Calu3 (cell line): ENCODE measurements around the gene TCF12. TPM values are rescaled to one million over a fixed set of nuclear protein-coding genes. Genes with fewer than 3 reads are reported as not detected.

Experiments
- BruUV-seq: library from RNA; stranded (reverse); fragments of 400-500 nt; replicated peaks from 2 replicates; lab custom pipeline; 2021; lab: Mats Ljungman, UMichigan
- CTCF ChIA-PET: fragments of 300-600 bp; sonication (Branson Sonifier 250); formaldehyde crosslinking; loops from one replicate; lab custom pipeline; 2022; ENCODE audit warnings: antibody characterized with exemption; lab: Charles Lee
- DNase-seq: peaks from one replicate; pipeline ENCODE4 v3.0.0; 2022
- H3K27ac Mint-ChIP-seq: one replicate; pipeline ENCODE4 v1.8.0; 2022; ENCODE audit warnings: mixed read lengths; ENCODE audit not compliant: unreplicated experiment
- H3K27me3 Mint-ChIP-seq: one replicate; pipeline ENCODE4 v1.8.0; 2022; ENCODE audit warnings: mixed read lengths; ENCODE audit not compliant: unreplicated experiment
- H3K36me3 Mint-ChIP-seq: one replicate; pipeline ENCODE4 v1.8.0; 2022; ENCODE audit warnings: mild to moderate bottlenecking, moderate library complexity, mixed read lengths; ENCODE audit not compliant: insufficient read depth, unreplicated experiment
- H3K4me1 Mint-ChIP-seq: one replicate; pipeline ENCODE4 v1.8.0; 2022; ENCODE audit warnings: mild to moderate bottlenecking, low read depth, mixed read lengths; ENCODE audit not compliant: unreplicated experiment
- H3K4me3 Mint-ChIP-seq: one replicate; pipeline ENCODE4 v1.8.0; 2022; ENCODE audit warnings: mild to moderate bottlenecking, low read depth, moderate library complexity, mixed read lengths; ENCODE audit not compliant: unreplicated experiment
- H3K9me3 Mint-ChIP-seq: one replicate; pipeline ENCODE4 v1.8.0; 2022; ENCODE audit warnings: low read depth, mixed read lengths; ENCODE audit not compliant: unreplicated experiment
- intact Hi-C: fragments of 100-400 bp; cut with micrococcal nuclease; formaldehyde crosslinking; loops from one replicate; pipeline ENCODE4 v1.10.0; 2022; ENCODE audit not compliant: unreplicated experiment
- total RNA-seq: library from RNA; stranded (reverse); gene quantifications from 2 replicates; pipeline ENCODE4 v1.2.3, GENCODE V29; 2022
- TF ChIP-seq, protein P1 (sequence below): fragments of 200-600 bp; IDR thresholded peaks from one replicate; pipeline ENCODE4 v1.8.0; 2022; ENCODE audit warnings: antibody characterized with exemption; ENCODE audit not compliant: unreplicated experiment

The TCF12 gene
- total RNA-seq, 1 experiment from 2014 or later, result 127 TPM

- TF ChIP-seq, protein P1, sequence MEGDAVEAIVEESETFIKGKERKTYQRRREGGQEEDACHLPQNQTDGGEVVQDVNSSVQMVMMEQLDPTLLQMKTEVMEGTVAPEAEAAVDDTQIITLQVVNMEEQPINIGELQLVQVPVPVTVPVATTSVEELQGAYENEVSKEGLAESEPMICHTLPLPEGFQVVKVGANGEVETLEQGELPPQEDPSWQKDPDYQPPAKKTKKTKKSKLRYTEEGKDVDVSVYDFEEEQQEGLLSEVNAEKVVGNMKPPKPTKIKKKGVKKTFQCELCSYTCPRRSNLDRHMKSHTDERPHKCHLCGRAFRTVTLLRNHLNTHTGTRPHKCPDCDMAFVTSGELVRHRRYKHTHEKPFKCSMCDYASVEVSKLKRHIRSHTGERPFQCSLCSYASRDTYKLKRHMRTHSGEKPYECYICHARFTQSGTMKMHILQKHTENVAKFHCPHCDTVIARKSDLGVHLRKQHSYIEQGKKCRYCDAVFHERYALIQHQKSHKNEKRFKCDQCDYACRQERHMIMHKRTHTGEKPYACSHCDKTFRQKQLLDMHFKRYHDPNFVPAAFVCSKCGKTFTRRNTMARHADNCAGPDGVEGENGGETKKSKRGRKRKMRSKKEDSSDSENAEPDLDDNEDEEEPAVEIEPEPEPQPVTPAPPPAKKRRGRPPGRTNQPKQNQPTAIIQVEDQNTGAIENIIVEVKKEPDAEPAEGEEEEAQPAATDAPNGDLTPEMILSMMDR, result no peak
- intact Hi-C loops, result no loop called here
- no peak for DNase-seq
- Mint-ChIP-seq H3K9me3 (peaks cover 2% of the 10 kb centered on the region), H3K4me3 (no peak overlapping the region), H3K36me3 (peaks cover 8% of the 10 kb centered on the region), H3K27ac (no peak overlapping the region), H3K27me3 (no peaks in the 10 kb centered on the region), H3K4me1 (peaks cover 63% of the 10 kb centered on the region)
- CTCF ChIA-PET, result no interaction called here
- no TSS peak for BruUV-seq
Observed at GRCh38 chr15:56972426-56972825, 54.0 kb downstream of the TCF12 start.

DNA sequence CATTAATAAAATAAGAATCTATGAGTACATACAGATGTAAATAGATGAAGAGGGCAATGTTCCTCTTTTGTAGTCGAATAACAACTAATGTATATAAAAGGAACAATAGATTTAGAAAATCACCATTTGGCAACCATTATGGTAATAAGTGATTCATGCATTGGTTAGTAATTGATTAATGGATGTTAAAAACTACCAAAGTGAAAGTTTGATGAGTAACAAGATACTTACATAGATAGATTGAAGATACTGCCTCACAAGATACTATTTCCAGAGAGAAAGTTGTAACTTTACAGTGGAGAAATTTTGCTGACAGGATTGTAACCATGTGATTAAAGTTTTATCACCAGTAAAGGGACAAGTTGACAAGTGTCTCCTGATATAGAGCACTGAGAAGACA lies 55.0 kb downstream of the TCF12 start:
- Mint-ChIP-seq H3K4me3 (no peak overlapping the region), H3K36me3 (peaks cover 8% of the 10 kb centered on the region), H3K27ac (no peak overlapping the region), H3K4me1 (peaks cover 53% of the 10 kb centered on the region), H3K27me3 (no peaks in the 10 kb centered on the region), H3K9me3 (peaks cover 2% of the 10 kb centered on the region)
- intact Hi-C loops, result no loop called here
- TF ChIP-seq, protein P1, result no peak
- BruUV-seq, result no TSS peak
- DNase-seq, result no peak
- CTCF ChIA-PET, result no interaction called here

DNA sequence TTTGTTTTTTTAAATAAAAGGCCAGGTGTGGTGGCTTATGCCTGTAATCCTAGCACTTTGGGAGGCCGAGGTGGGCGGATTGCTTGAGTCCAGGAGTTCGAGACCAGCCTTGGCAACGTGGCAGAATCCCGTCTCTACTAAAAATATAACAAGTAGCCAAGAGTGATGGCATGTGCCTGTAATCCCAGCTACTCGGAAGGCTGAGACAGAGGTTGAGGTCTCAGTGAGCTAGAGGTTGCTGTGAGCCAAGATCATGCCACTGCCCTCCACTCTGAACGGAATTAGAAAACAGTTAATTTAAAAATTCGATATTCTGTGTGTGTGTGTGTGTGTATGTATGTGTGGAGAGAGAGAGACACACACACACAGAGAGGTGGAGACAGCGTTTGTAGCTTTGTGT lies 58.8 kb downstream of the TCF12 start:
- TF ChIP-seq, protein P1, result no peak
- BruUV-seq, result no TSS peak
- Mint-ChIP-seq H3K4me3 (no peak overlapping the region), H3K27me3 (no peaks in the 10 kb centered on the region), H3K27ac (no peak overlapping the region), H3K4me1 (peaks cover 36% of the 10 kb centered on the region), H3K36me3 (no peaks in the 10 kb centered on the region), H3K9me3 (peaks cover 2% of the 10 kb centered on the region)
- intact Hi-C loops, result no loop called here
- no peak for DNase-seq
- CTCF ChIA-PET, result no interaction called here

DNA sequence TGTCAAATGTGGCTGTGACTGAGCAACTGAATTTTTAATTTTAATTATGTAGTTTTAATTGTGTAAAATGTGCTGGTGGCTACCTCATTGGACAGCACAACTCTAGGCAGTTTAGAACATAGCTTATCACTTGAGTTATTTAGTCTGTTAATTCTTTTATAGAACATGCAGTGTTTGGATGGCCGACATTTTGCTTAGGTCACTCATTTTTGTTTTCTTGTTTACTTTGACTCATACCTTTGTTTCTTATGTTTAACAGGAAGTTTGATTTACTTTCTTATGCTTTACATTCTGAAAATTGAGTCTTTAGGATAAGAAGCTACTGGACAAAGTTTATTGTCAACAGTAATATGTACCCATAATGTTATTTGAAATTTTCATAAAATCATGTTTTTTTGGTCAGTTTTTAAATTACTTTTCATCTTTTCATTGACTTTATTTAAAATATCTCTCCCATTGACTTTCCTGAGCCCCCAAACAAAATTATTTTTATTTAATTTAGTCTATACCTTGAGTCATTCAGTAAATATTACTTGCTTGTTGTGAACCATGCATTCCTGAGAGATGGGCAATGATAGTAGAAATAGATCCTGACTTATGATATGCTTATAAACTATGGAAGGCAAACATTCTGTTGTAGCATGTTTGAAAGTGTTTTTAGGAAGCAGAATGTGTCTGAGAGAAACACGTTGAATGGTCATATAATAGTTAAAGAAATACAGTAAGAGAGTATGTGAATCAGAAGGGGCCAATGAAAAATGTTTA lies 60.6 kb downstream of the TCF12 start:
- Mint-ChIP-seq H3K36me3 (no peaks in the 10 kb centered on the region), H3K4me3 (no peak overlapping the region), H3K4me1 (peaks cover 20% of the 10 kb centered on the region), H3K27ac (no peak overlapping the region), H3K9me3 (peaks cover 2% of the 10 kb centered on the region), H3K27me3 (no peaks in the 10 kb centered on the region)
- TF ChIP-seq, protein P1, result no peak
- no peak for DNase-seq
- CTCF ChIA-PET, result no interaction called here
- intact Hi-C loops, result loop anchor here (2.0 kb wide), 1 partner anchor 14 kb away; no protein-coding TSS in a partner anchor
- BruUV-seq, result no TSS peak
